Left renal pelvis (tissue), 4 donors: ENCODE measurements around the gene UROC1. TPM values are rescaled to one million over a fixed set of nuclear protein-coding genes. Genes with fewer than 3 reads are reported as not detected.

Experiments
- DNase-seq, 4 donors: peaks; one replicate each; pipeline ENCODE4 v3.0.0-alpha.2; 2013; ENCODE audit warnings: low read depth in 4 of 4, low spot score in 3 of 4
- polyA plus RNA-seq, 4 donors: library from polyadenylated mRNA; unstranded; fragments of 120-200 nt; gene quantifications; one replicate each; pipeline ENCODE4 v1.2.1, GENCODE V29; 2013; ENCODE audit not compliant: insufficient read length in 4 of 4

The UROC1 gene
- polyA plus RNA-seq, 4 donors: 0.13 to 0.22 (median 0.21) TPM; not detected in 1

DNA sequence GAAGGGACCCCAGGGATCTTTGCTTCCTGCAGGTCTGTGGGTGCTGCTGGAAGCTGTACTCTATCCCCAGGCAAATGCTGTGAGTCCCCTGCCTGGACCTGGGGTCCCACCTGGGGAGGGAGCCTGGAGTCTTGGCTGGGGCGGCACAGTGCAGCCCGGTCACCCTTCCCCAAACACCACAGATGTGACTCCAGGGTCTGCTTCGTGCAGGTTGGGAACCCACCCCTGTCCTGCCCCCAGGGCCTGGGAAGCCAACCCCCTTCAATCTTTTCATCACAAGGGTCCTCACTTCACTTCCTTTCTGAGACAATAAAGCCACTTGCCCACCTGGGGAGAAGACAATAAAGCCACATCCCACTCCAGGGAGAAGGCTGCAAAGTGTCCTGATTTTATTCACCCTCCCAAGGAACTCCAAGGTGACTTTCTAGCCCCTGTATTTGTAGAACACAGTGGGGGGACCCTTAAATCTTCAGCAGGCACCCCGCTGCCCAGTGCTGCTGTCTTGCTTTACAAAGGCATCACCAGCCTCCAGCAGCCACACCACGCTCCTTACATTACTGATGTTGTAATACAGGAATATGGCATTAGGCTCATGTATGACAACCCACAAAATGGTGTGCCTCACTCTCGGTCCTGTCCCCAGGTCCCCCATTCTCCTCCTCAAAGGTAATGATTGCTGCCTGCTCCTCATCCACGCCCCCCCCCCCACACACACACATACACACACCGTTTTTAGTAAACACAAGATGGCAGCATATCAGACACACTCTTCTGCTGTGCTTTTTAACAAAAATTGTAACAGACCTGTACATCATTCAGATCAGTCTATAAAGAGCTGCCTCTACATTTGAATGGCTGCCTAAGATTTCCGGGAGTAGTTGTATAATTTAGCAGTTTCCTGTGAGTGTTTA lies 31.2 kb upstream of the UROC1 start:
- no peak for DNase-seq

DNA sequence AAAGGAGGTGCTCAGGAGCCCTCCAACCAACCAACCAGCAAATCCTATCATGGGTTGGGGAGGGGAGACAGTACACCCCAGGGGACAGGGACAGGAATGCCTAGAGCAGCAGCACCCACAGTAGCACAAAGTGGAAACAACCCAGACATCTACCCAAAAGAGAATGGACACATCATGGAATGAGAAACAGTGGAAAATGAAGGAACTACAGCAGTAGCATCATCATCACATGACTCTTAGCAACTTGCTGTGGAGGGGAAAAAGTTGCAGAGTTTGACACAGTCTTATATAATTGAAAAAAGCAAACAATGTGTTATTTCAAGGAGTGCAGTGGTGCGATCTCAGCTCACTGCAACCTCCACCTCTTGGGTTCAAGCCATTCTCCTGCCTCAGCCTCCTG lies 30.1 kb upstream of the UROC1 start:
- no peak for DNase-seq

DNA sequence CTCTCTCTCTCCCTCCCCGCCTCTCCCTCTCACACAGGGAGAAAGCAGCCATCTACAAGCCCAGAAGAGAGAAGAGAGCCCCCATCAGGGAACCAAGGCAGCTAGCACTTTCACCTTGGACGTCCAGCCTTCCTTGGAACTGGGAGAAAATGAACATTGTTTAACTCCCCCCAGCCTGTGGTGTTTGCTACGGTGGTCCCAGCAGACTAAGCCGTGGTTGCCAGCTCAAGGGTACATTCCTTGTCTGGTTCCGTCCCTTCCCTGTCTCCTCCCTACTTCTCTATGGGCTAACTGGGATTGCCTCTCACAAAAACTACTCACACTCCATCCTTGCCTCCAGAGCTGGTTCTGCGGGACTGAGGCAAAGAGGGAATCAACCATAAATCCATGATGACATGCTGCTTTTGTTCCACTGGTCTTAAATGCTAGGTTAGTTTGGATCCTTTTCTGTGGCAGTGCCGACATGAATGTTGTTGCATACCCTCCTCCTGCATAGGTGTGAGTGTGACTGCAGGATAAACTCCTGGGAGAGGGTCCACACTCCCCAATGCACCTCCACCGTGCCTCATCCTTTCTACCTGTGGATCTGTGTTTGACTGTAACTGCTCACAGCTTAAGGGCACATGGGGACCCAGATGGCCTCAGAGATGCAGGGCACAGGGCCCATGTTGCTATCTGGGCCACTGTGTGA lies 29.1 kb upstream of the UROC1 start:
- no peak for DNase-seq

DNA sequence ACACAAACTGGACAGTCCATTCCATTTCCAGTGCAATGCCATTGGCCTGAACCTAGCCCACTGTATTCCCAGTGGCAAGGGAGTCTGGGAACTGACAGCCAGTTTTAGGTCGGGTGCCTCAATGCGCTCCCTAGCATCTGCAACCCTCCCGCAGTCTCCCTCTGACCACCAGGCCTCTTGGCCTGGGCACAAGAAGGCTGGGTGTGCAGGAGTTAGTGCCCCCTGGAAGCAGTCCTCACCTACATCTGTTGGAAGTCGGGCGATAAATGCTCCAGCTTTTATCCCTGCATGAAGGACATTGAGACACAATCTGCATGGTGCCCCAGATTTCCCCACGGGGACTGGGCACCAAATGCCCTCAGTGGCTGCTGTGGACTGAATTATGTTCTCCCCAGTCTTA lies 28.4 kb upstream of the UROC1 start:
- no peak for DNase-seq

DNA sequence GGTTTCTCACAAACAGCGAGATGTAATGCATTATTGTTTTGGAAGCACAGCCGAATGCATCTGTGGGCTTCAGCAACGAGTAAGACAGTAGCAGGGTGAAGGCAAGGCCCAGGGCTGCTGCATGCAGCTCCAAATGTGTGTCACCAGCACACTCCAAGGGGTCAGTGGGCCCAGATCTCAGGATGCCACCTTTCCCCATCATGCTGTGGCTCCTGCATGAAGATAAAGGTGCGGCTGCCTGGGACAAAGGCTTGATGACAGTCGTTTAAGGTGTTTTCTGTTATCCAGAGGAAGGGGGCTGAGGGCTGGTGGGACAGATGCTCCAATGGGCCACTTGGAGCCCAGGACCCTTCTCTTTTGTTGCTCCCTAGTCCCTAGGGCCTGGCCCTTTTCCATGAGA lies 28.0 kb upstream of the UROC1 start:
- no peak for DNase-seq

DNA sequence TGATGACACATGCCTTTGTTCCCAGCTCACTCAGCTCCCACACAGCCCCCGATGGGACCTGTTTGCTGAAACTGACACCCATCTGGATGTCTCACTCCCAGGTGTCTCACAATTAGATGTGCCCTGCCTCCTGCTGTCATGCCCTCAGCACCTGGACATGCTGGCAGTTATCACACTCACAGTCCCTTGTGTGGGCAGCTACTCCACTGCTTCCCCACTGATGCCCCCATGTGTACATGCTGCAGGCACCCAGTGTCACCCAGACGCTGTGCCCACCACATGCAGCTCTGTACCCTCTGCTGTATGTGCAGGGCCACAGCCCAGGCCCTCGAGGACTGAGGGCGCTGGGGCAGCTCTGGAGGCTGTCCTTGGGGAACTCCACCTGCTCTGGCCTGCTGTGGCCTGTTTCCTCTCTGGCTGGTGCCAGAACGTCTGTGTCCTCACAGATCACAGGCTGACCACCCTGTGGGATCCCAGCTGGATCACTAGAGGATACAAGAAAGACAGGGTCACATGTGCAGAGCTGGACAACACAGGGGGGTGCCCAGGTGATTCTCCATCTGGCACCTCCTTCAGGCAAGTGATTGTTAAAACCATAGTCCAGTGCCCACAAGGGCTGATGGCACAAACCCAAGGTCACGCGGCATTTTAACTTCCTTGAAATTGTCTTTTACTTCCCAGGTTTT lies 27.2 kb upstream of the UROC1 start:
- DNase-seq: no peak

DNA sequence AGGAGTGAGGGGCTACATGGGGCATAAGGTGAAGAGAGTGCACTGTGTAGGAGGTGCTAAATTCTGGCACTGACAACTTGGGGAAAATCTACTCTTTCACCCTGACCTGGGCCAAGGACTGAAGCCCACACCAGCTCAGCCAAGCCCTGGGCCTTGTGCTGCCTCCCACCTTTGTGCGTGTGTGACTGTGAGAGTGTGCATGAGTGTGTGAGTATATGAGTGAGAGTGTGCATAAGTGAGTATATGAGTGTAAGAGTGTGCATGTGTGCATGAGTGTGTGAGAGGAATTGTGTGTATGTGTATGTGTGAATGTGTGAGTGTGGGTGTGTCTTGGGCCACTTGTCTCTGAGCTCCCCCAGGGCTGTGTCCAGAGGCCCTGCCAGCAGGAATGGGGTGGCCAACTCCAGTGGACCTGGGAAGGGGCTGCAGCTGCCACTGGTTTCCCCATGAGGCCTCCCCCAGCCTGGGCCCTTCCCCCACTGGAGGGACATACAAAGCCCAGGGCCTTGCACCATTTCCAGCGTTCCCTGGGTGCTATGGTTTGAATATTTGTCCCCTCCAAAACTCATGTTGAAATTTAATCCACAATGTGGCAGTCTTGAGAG lies 26.0 kb upstream of the UROC1 start:
- no peak for DNase-seq

DNA sequence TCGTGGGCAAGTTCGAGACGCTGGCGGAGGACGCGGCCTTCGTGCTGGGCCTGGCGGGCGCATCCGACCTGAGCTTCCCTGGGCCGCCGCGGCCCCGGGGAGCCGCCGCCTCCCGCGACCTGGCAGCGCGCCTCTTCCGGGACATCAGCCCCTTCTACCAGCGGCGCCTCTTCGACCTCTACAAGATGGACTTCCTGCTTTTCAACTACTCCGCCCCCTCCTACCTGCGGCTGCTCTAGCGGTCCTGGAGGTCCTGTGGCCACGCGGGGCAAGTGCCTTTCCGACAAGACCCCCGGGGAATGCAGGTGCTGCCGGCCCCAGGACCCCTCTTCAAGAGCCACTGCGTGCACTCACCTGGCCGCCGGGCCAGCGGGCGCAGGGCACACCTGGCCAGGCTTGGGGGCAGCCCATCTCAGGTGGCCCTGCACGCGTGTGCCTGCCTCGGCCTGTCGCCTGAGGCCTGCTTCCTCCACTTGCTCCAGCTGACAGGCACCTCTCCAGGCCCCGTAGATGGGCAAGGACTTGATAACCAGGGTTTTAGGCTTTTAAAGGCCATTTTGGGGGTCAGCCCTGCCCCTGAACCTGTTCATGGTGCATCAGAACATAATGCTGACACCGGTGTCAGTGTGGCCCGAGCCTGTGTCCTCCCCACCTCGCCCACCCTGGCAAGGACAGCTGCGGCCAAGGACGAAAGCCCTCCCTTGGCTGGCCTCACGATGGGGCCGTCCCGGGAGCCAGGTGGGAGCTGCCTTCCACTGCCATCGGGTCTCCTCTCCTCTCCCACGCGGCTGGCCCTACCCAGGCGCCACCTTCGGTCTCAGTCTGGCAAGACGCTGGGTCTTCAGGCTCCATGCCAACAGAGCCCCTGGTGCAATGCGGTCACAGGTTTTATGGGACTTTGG lies 25.0 kb upstream of the UROC1 start:
- DNase-seq: no peak

DNA sequence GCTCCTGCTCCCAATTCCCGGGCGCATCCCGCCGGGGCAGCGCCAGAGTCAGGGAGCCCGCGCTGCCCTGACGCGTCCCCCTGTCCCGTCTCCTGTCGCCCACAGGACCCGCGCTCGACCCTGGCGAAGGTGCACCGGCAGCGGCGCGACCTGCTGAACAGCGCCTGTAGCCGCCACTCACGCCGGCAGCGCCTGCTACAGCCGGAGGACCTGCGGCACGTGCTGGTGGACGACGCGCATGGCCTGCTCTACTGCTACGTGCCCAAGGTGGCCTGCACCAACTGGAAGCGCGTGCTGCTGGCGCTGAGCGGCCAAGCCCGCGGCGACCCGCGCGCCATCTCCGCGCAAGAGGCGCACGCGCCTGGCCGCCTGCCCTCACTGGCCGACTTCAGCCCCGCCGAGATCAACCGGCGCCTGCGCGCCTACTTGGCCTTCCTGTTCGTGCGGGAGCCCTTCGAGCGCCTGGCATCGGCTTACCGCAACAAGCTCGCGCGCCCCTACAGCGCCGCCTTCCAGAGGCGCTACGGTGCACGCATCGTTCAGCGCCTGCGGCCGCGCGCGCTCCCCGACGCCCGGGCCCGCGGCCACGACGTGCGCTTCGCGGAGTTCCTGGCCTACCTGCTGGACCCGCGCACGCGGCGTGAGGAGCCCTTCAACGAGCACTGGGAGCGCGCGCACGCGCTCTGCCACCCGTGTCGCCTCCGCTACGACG lies 24.2 kb upstream of the UROC1 start:
- no peak for DNase-seq

DNA sequence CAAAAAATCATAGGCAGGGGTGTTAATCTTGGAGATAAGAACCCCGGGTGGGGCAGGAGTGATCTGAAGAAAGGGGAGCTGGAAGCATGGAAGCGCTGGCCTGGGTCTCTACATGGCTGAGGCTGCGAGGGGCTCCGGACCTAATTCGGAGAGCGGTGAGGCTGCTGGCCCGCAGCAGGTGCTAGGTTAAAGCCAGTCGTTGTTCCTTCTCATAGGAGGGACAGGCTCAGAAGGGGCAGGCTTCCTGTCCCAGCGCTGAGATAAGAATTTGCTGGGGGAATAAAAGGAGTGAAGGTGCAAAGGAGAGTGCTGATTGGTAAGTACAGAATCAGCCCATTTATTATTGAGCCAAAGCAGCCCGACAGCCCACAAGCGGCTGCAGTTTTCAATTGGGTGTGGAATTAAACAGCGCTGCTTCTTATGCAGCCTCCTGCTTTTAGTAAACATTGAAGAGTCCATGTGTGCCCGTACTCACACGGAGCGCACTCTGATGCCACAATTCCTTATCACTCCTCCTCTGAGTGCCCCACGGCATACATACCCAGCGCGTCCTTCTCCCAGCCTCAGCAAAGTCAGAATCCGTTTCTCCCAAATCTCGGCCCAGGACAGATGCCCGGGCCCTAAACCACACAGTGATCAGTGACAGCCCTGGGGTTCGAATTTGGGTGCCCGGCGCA lies 23.5 kb upstream of the UROC1 start:
- no peak for DNase-seq

DNA sequence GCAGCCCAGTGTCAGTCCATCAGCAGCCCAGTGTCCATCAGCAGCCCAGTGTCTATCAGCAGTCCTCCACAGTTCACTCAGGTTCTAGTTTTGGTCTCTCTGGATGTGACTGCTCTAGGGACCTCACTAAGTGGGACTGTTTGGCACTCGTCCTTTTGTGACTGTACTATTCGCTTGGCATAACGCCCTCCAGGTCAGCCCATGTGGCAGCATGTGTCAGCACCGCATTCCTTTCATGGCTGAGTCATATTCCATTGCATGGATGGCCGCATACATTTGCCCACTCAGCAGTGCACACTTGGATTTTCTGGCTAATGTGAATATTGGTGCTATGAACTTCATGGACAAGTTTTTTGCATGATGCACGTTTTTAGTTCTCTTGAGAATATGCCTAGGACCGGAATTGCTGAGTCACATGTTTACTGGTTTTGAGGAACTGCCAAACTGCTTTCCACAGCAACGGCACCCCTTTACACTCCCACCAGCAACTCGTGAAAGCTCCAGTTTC lies 22.8 kb upstream of the UROC1 start:
- DNase-seq: no peak

DNA sequence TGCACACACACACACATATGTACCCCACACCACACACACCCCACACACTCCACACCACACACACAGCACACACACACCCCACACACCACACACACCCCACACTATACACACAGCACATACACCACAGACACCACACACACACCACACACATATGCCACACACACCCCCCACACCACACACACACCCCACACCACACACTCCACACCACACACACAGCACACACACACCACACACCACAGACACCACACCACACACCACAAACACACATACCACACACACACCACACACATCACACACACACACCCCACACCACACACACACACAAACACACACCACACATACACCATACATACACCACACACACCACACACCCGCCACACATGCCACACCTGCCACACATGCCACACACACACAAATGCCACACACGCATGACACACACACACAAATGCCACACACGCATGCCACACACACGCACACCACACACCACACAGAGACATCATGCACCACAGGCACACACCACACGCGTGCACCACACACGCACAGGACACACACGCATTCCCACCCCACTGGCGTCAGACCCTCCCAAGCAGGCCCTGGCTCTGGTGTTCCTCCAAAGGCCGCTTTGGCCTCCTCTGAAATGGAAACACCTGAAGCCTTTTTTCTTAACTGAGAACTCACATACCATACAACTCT lies 22.1 kb upstream of the UROC1 start:
- no peak for DNase-seq

DNA sequence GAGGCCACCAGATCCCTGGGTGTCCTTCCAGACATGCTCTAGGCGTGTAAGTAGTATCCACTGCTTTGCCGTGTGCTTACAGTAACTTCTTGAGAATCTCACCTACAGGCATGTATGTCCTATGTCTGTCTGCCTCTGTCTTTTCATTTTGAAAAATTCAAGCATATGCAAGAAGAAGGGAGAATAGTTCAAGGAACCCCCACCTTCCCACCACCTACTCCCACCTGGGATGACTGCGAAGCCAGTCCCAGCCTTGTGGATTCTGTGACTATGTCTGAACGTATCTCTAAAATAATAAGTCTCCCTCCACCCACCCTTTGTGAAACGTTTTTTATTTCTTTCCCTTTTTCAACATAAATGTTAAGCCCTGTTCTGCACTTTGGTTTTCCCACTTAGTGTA lies 21.4 kb upstream of the UROC1 start:
- no peak for DNase-seq

DNA sequence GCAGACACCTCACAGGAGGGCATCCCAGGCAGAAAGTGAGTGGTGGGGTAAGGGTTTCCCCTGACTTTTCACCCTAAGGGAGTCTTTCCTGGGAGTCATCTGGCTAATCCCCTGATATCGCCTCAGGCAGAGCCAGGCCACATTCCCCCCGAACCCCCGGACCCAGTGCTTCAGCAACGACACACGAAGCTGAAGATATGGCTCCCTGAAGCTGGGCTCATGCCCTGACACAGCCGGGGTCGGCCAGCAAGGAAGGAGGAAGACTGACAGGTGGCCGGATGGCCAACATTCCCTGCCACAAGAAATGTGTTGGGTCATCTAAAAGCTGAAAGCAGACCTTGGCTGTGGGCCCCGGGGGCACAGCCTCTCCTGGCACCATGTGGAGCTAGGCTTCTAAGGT lies 20.7 kb upstream of the UROC1 start:
- DNase-seq: no peak

DNA sequence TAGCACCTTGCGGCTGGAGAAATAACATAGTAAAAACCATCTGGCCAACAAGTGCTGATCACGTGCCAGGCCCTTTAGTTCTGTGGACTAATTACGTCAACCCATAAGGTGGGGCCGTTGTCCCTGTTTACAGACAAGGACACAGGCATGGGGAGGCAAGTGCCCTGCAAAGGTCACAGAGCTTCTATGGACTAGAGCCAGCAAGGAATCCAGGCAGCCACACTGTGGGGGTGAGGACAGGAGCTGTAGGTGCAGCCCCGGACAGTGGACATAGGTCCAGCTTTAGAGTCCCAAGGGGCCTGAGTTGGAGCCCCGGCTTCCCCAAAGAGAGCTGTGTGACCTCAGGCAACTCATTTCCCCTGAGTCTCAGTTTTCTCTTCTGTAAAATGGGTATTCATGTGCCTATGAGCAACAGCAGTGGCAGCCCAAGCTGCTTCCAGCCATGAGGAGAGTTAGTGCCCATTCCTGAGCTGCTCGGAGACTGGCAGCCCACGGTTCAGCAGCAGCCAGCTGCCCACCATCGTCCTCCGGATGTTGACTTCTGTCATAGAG lies 20.2 kb upstream of the UROC1 start:
- DNase-seq: no peak

DNA sequence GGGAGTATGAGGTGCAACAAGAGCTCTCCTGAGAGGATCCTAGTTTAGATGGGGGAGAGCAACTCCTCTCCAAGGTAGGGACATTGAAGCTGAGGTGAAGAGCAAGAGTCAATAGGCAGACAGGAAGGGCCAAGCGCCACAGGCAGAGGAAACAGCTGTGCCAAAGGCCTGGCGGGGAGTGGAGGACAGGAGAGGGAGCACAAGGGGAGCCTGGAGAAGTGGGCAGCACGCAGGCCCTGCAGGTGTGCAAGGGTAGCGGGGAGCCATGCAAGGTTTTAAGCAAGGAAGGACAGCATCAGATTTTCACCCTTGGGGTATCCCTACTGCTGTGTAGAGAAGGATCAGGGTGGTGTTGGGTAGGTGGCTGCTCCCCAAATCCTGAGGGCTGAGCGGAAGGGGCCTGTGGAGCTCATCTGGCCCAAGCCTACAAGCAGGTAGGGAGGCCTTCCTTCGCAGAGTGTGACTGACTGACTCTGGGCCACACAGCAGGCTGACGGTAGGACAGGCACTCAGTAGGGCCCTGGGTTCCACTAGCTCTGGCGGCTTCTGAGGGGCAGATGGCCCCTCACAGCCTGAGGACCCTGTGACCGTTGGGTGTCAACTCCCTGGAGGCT lies 19.6 kb upstream of the UROC1 start:
- no peak for DNase-seq

DNA sequence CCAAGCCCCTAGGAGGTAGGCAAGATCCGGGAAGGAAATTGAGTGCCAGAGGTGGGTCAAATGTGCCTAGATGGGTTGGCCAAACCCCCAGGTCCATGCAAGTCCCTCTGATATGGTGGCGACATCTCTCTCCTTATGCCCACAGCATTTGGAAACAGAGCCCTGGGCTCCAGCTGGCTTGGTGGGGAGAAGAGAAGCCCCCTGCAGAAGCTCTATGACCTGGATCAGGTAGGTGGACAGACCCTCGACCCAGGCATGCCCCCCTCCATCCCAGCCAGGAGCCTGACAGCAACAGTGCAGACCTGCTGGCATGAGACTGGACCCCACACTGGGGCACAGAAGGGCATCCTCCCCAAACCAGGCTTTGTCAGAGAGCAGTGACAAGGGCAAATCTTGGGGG lies 18.6 kb upstream of the UROC1 start:
- DNase-seq: no peak
